SU-DHL-6 (cell line): ENCODE measurements around the gene CLMN.

ENCODE experiments used
- EZH2phosphoT487 ChIP-seq: fragments of 200-600 bp; sonication (generic), shearing (Covaris generic); conservative IDR thresholded peaks from 2 replicates; pipeline ENCODE4 v1.6.1; 2018; ENCODE audit warnings: mild to moderate bottlenecking, antibody characterized with exemption, low read length, moderate library complexity, mixed read lengths
- TF ChIP-seq, protein P1 (sequence below): fragments of 200-600 bp; sonication (generic); IDR thresholded peaks from one replicate; pipeline ENCODE4 v1.5.1; 2017; ENCODE audit warnings: antibody characterized with exemption, mild to moderate bottlenecking, low read length, moderate library complexity; ENCODE audit not compliant: insufficient read depth, poor library complexity, severe bottlenecking

GRCh38 chr14:95257521-95257920 is 62.2 kb downstream of the CLMN start:
- TF ChIP-seq, protein P1, sequence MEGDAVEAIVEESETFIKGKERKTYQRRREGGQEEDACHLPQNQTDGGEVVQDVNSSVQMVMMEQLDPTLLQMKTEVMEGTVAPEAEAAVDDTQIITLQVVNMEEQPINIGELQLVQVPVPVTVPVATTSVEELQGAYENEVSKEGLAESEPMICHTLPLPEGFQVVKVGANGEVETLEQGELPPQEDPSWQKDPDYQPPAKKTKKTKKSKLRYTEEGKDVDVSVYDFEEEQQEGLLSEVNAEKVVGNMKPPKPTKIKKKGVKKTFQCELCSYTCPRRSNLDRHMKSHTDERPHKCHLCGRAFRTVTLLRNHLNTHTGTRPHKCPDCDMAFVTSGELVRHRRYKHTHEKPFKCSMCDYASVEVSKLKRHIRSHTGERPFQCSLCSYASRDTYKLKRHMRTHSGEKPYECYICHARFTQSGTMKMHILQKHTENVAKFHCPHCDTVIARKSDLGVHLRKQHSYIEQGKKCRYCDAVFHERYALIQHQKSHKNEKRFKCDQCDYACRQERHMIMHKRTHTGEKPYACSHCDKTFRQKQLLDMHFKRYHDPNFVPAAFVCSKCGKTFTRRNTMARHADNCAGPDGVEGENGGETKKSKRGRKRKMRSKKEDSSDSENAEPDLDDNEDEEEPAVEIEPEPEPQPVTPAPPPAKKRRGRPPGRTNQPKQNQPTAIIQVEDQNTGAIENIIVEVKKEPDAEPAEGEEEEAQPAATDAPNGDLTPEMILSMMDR = no peak
- TF ChIP-seq EZH2phosphoT487 = no peak
